ENCODE data around the gene VPS4A. TPM values are rescaled to one million over a fixed set of nuclear protein-coding genes. Genes with fewer than 3 reads are reported as not detected.
A peak's percentile ranks its signal among the peaks of the same experiment; 100 is the strongest.

The VPS4A gene
- total and polyA plus RNA-seq, 3 donors from 2014 or later: 31.9 to 43.1 (median 39.8) TPM

- Histone ChIP-seq H3K27ac (no peak overlapping the region), H3K27me3 (no peaks in the 10 kb centered on the region), H3K4me1 (no peaks in the 10 kb centered on the region), H3K9me3 (no peaks in the 10 kb centered on the region), H3K36me3 (ENCODE audit: low read depth, missing control alignments) (no peaks in the 10 kb centered on the region), H3K4me3 (no peak overlapping the region)
- 86 to 90% methylated on average over 28 to 30 of the region's 30 CpGs for WGBS, 2 donors
- no peak for DNase-seq
- TF ChIP-seq POLR2A (IDR thresholded peaks at IDR 0.05): no peak
- TF ChIP-seq, protein P1, sequence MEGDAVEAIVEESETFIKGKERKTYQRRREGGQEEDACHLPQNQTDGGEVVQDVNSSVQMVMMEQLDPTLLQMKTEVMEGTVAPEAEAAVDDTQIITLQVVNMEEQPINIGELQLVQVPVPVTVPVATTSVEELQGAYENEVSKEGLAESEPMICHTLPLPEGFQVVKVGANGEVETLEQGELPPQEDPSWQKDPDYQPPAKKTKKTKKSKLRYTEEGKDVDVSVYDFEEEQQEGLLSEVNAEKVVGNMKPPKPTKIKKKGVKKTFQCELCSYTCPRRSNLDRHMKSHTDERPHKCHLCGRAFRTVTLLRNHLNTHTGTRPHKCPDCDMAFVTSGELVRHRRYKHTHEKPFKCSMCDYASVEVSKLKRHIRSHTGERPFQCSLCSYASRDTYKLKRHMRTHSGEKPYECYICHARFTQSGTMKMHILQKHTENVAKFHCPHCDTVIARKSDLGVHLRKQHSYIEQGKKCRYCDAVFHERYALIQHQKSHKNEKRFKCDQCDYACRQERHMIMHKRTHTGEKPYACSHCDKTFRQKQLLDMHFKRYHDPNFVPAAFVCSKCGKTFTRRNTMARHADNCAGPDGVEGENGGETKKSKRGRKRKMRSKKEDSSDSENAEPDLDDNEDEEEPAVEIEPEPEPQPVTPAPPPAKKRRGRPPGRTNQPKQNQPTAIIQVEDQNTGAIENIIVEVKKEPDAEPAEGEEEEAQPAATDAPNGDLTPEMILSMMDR (IDR thresholded peaks at IDR 0.05): no peak
- intact Hi-C loops (cut with DNase I; ENCODE audit: low total_unique reads): no loop called here
Observed at GRCh38 chr16:69319826-69320739, 8.9 kb downstream of the VPS4A start.

DNA sequence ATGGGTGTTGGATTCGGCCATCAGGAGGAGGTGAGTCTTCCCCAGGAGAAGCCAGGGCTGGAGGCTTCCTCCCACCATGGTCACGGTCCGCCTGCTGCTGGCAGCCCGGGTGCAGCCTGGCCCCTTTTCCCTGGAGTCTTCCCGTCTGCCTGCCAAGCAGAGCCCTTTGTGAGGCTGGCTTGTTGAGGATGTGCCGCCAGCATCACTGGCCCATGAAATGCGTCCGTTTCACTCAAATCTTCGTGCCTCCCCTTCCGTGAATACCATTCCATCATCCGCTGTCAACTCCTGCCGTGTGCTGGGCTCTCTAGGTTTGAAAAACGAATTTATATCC, 9.6 kb downstream of the VPS4A start:
- Histone ChIP-seq H3K36me3 (ENCODE audit: low read depth, missing control alignments) (no peaks in the 10 kb centered on the region), H3K27me3 (no peaks in the 10 kb centered on the region), H3K4me1 (no peaks in the 10 kb centered on the region), H3K27ac (no peak overlapping the region), H3K9me3 (no peaks in the 10 kb centered on the region), H3K4me3 (no peak overlapping the region)
- intact Hi-C loops (cut with DNase I; ENCODE audit: low total_unique reads): no loop called here
- 88 to 90% methylated on average over 13 of the region's 13 CpGs for WGBS, 2 donors
- TF ChIP-seq, protein P1 (IDR thresholded peaks at IDR 0.05): no peak
- TF ChIP-seq POLR2A (IDR thresholded peaks at IDR 0.05): no peak
- no peak for DNase-seq

- 87 to 90% methylated on average over 19 to 22 of the region's 22 CpGs for WGBS, 2 donors
- no peaks in the 10 kb centered on the region for H3K4me1 ChIP-seq
- no peak overlapping the region for H3K27ac ChIP-seq
- H3K36me3 ChIP-seq (ENCODE audit: low read depth, missing control alignments): no peaks in the 10 kb centered on the region
- no peaks in the 10 kb centered on the region for H3K9me3 ChIP-seq
- no peak for DNase-seq
- H3K4me3 ChIP-seq: no peak overlapping the region
- TF ChIP-seq POLR2A (IDR thresholded peaks at IDR 0.05): no peak
- TF ChIP-seq, protein P1 (IDR thresholded peaks at IDR 0.05): no peak
- intact Hi-C loops (cut with DNase I; ENCODE audit: low total_unique reads): no loop called here
- H3K27me3 ChIP-seq: no peaks in the 10 kb centered on the region
Observed at GRCh38 chr16:69321080-69321479, 9.9 kb downstream of the VPS4A start.

DNA sequence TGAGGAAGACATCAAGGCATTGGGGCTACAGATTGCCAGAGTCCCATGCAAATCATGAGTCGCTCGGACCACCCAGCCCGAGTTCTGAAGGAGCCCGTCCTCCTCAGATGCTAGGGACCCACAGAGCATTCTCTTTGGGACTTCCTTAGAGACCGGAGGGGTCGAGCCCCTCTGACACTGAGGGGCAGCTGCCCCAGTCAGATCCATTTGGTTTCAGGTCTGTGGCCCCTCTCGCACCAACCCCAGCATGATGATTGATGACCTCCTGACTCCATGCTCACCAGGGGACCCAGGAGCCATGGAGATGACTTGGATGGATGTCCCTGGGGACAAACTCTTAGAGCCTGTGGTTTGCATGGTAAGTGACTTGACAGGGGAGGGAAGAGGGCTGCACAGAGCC, 11.2 kb downstream of the VPS4A start:
- no peak for TF ChIP-seq POLR2A (IDR thresholded peaks at IDR 0.05)
- TF ChIP-seq, protein P1 (IDR thresholded peaks at IDR 0.05): no peak
- DNase-seq: no peak
- Histone ChIP-seq H3K9me3 (no peaks in the 10 kb centered on the region), H3K27ac (no peak overlapping the region), H3K36me3 (ENCODE audit: low read depth, missing control alignments) (no peaks in the 10 kb centered on the region), H3K4me1 (no peaks in the 10 kb centered on the region), H3K27me3 (no peaks in the 10 kb centered on the region), H3K4me3 (no peak overlapping the region)
- WGBS, 2 donors: 84 to 92% methylated on average over 7 of the region's 7 CpGs
- intact Hi-C loops (cut with DNase I; ENCODE audit: low total_unique reads): no loop called here

DNA sequence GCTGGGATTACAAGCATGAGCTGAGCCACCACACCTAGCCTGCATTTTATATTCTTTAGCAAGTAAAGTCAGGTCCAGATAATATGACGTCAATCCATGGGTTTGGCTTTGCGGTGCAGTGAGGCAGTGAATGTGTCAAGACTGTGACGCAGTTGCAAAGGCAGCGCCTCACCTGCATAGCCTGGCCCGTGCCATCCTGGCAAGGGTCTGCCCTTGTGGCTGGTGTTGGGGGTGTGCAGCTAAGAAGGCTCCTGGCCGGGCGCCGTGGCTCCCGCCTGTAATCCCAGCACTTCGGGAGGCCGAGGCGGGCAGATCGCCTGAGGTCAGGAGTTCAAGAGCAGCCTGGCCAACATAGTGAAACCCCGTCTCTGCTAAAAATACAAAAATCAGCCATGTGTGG, 12.3 kb downstream of the VPS4A start:
- intact Hi-C loops (cut with DNase I; ENCODE audit: low total_unique reads): no loop called here
- no peaks in the 10 kb centered on the region for H3K27me3 ChIP-seq
- H3K4me3 ChIP-seq: no peak overlapping the region
- H3K36me3 ChIP-seq (ENCODE audit: low read depth, missing control alignments): no peaks in the 10 kb centered on the region
- DNase-seq: peak; percentile 9
- no peaks in the 10 kb centered on the region for H3K4me1 ChIP-seq
- TF ChIP-seq POLR2A (IDR thresholded peaks at IDR 0.05): no peak
- TF ChIP-seq, protein P1 (IDR thresholded peaks at IDR 0.05): no peak
- no peaks in the 10 kb centered on the region for H3K9me3 ChIP-seq
- H3K27ac ChIP-seq: no peak overlapping the region
- 74 to 78% methylated on average over 3 to 14 of the region's 14 CpGs for WGBS, 2 donors

Data from testis (tissue), 3 donors.